Transverse colon (tissue), 4 donors: ENCODE results near the gene SLC25A25.

Experiments used
- EP300 ChIP-seq: sonication (generic); formaldehyde crosslinking; IDR thresholded peaks from one replicate; pipeline ENCODE4 v1.6.1; 2017; ENCODE audit warnings: antibody characterized with exemption, low read depth
- POLR2A ChIP-seq: fragments of 450-650 bp; IDR thresholded peaks from one replicate; pipeline ENCODE4 v1.6.1; 2016; ENCODE audit warnings: antibody characterized with exemption, mild to moderate bottlenecking, moderate library complexity
- POLR2AphosphoS5 ChIP-seq, 3 donors: sonication (generic); formaldehyde crosslinking; IDR thresholded peaks; one replicate each; pipeline ENCODE4 v1.6.1; 2016; ENCODE audit warnings: antibody characterized with exemption in 3 of 3
- TF ChIP-seq, protein P1 (sequence below), 5 experiments: fragments of 200-600 bp in 3 of 5; fragments of 450-650 bp in 2 of 5; sonication (generic) in 3 of 5; IDR thresholded peaks; 1 replicate in 2 of 5; 2 replicates in 3 of 5; pipeline ENCODE4 v1.5.1; 2016 to 2017; ENCODE audit warnings: antibody characterized with exemption in 5 of 5, inconsistent platforms in 3 of 5, mild to moderate bottlenecking in 2 of 5, moderate library complexity in 1 of 5

DNA sequence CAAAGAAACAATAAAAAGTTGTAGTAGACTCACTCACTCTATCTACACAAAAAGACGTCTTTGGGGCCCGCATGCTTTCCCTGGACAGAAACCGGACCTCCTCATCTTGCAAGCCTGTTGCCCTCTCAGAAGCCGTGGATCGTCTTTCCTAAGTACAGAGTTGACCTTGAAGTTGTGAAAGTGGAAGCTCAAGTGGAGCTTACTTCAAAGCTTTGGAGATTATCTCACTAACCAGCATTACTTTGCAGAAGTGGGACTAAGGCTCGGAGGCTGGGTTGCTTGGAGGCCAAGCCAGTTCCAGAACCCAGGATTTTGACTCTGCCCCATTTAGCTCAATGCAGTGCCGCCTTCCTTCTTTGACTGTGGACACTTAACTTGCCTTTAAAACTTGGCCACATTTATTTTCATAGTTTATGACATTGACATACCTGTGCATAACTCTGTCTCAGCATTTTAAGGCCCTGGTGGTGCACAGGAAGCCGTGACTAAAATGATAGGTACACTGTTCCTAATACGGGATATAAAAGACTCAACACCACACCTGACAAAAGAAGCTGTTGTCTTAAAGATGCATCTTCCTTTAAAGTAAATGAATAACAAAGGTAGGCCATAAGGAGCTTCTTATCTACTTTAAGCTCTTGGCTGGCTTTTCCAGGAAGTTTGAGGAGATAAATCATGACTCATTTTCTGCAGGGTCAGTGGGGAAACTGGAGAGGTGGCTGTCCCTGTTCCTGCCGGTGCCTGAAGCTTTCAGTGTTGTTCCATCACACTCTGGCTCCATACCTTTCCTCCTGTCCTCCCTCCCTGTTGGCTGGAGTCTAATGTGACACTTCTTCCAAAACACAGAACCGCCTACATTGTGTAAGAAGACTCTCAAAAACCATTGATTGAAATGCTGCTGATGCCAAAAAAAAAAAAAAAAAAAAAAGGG lies 10.7 kb downstream of the SLC25A25 start:
- peak in 2 of 3 donors; percentile 51 to 67 for TF ChIP-seq POLR2AphosphoS5 (IDR thresholded peaks at IDR 0.05)
- TF ChIP-seq, protein P1, sequence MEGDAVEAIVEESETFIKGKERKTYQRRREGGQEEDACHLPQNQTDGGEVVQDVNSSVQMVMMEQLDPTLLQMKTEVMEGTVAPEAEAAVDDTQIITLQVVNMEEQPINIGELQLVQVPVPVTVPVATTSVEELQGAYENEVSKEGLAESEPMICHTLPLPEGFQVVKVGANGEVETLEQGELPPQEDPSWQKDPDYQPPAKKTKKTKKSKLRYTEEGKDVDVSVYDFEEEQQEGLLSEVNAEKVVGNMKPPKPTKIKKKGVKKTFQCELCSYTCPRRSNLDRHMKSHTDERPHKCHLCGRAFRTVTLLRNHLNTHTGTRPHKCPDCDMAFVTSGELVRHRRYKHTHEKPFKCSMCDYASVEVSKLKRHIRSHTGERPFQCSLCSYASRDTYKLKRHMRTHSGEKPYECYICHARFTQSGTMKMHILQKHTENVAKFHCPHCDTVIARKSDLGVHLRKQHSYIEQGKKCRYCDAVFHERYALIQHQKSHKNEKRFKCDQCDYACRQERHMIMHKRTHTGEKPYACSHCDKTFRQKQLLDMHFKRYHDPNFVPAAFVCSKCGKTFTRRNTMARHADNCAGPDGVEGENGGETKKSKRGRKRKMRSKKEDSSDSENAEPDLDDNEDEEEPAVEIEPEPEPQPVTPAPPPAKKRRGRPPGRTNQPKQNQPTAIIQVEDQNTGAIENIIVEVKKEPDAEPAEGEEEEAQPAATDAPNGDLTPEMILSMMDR (IDR thresholded peaks at IDR 0.05) = no peak
- no peak for TF ChIP-seq POLR2A
- TF ChIP-seq EP300 = no peak
